ENCODE data around the gene PFN3. TPM values are rescaled to one million over a fixed set of nuclear protein-coding genes. Genes with fewer than 3 reads are reported as not detected.
A peak's percentile ranks its signal among the peaks of the same experiment; 100 is the strongest.

The PFN3 gene
- total RNA-seq, 2 experiments from 2014 or later = not detected

- peak overlapping the region; percentile 5 for H3K4me3 Mint-ChIP-seq
- CTCF ChIA-PET = interaction anchor here (0.9 to 17.6 kb wide), 7 partner anchors 8 to 54 kb away, joined by 3 to 467 read pairs (median 11); partner anchors contain the start of genes F12, GRK6 and PFN3
These were observed 43.9 kb upstream of the PFN3 start for GRCh38 chr5:177444106-177445051.

DNA sequence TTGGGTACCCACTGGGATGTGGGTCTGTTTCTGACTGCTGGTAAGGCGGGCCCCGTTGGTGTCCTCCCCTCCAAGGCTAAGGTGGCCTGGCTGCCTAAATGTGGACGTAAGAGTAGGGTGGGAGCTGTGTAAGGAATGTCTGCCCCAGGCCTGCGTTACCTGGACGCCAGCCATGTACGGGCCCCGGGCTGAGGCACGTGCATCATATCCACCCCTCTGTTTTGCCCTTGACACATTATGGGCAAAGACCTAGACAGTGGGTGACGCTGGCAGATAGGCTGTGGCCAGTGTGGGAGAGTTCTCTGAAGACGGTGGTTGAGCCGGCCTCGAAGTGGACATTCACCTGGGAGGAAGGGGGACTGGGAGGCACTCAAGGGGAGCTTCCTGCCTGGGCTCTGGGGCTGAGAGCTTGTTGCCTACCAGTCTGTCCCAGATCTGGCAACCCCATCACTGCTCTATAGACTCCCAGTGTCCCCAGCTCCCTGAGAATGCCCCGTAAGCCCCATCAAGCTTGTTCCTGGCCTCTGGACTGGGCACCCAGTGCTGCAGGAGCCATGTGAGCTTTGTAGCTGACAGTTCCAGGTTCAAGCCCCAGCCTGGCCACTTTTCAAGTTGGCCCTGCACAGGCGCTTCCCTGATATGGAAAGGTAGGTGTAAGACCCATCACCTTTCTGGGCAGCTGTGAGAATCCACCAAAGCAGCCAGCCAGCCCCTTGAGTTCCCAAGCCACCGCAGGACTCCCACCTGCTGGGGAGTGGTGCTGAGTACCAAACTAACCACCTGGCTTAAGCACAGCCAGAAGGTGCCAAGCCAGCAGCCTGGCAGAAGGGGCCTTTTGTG lies 42.9 kb upstream of the PFN3 start:
- peak overlapping the region; percentile 31 for H3K27ac Mint-ChIP-seq
- POLR2A ChIA-PET = interaction anchor here (0.5 to 20.7 kb wide), 7 partner anchors 12 to 285 kb away, joined by 3 to 654 read pairs (median 82); partner anchors contain the start of genes F12, GRK6, LMAN2 and MXD3
- CTCF ChIA-PET = interaction anchor here (1.1 to 17.6 kb wide), 5 partner anchors 9 to 53 kb away, joined by 4 to 467 read pairs (median 11); partner anchors contain the start of genes F12 and PFN3
- H3K9me3 Mint-ChIP-seq = no peaks in the 10 kb centered on the region
- no peak for DNase-seq
- peaks cover 6% of the 10 kb centered on the region for H3K27me3 Mint-ChIP-seq
- H3K36me3 Mint-ChIP-seq (ENCODE audit: low read depth) = peaks cover 41% of the 10 kb centered on the region
- peaks cover 64% of the 10 kb centered on the region for H3K4me1 Mint-ChIP-seq
- H3K4me3 Mint-ChIP-seq = no peak overlapping the region

More at GRCh38 chr5:177444106-177445051, 43.9 kb upstream of the PFN3 start:
- Mint-ChIP-seq H3K27me3 (peaks cover 10% of the 10 kb centered on the region), H3K36me3 (ENCODE audit: low read depth) (peaks cover 32% of the 10 kb centered on the region), H3K4me1 (peaks cover 63% of the 10 kb centered on the region), H3K27ac (peak overlapping the region; percentile 80), H3K9me3 (no peaks in the 10 kb centered on the region)
- DNase-seq = no peak
- POLR2A ChIA-PET = interaction anchor here (0.5 to 20.7 kb wide), 10 partner anchors 8 to 286 kb away, joined by 3 to 654 read pairs (median 14); partner anchors contain the start of genes F12, GRK6, LMAN2 and MXD3

- no peaks in the 10 kb centered on the region for H3K27me3 Mint-ChIP-seq
- no peak overlapping the region for H3K27ac Mint-ChIP-seq
- DNase-seq = no peak
- CTCF ChIA-PET = interaction anchor here (1.1 to 17.6 kb wide), 2 partner anchors 13 to 36 kb away, joined by 5 to 467 read pairs; partner anchors contain the start of genes F12 and PFN3
- no peak overlapping the region for H3K4me3 Mint-ChIP-seq
- H3K4me1 Mint-ChIP-seq = peaks cover 65% of the 10 kb centered on the region
- no peaks in the 10 kb centered on the region for H3K9me3 Mint-ChIP-seq
- peaks cover 52% of the 10 kb centered on the region for H3K36me3 Mint-ChIP-seq (ENCODE audit: low read depth)
- POLR2A ChIA-PET = interaction anchor here (1.2 to 20.7 kb wide), 5 partner anchors 8 to 51 kb away, joined by 3 to 654 read pairs (median 96); partner anchors contain the start of genes F12, GRK6 and PFN3
These were observed 41.8 kb upstream of the PFN3 start for GRCh38 chr5:177442066-177442826.

- ChIA-PET POLR2A (interaction anchor here (1.2 to 20.7 kb wide), 6 partner anchors 8 to 51 kb away, joined by 3 to 654 read pairs (median 68); partner anchors contain the start of genes F12, GRK6 and PFN3), CTCF (interaction anchor here (0.8 to 17.6 kb wide), 6 partner anchors 10 to 51 kb away, joined by 4 to 467 read pairs (median 4); partner anchors contain the start of genes F12 and PFN3)
- no peak overlapping the region for H3K27ac Mint-ChIP-seq
- no peak overlapping the region for H3K4me3 Mint-ChIP-seq
- no peaks in the 10 kb centered on the region for H3K9me3 Mint-ChIP-seq
- H3K36me3 Mint-ChIP-seq (ENCODE audit: low read depth) = peaks cover 62% of the 10 kb centered on the region
- peaks cover 71% of the 10 kb centered on the region for H3K4me1 Mint-ChIP-seq
- H3K27me3 Mint-ChIP-seq = no peaks in the 10 kb centered on the region
- DNase-seq = no peak
These were observed 40.7 kb upstream of the PFN3 start for GRCh38 chr5:177440990-177441780.

DNA sequence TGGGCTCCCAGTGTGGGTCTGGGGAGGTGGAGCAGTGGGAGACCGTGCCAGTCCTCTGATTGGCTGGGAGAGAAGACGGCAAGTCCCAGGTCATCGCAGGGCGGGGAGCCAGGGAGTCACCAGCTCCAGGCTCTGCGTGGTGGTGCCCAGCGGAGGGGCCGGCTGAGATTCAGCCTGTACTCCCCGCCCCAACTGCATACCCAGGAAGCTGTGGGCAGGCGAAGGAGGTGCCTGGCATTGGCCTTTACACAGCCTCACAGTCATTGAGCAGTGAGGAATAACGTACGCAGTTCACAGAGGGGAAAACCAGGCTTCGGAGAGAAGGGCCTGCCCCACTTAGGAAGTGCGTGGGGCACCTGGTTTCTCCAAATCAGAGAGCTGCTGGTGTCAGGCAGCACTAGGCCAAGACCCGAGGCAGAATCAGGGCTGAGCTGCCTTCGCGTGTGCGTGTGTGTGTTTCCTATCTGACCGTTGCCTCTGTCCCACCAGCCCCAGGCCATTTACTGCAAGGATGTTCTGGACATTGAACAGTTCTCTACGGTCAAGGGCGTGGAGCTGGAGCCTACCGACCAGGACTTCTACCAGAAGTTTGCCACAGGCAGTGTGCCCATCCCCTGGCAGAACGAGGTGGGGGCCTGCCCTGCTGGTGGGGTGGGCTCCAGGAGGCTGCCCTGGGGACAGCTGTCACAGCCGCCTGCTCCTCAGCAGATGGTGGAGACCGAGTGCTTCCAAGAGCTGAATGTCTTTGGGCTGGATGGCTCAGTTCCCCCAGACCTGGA lies 39.9 kb upstream of the PFN3 start:
- Mint-ChIP-seq H3K27me3 (no peaks in the 10 kb centered on the region), H3K4me3 (peak overlapping the region; percentile 0), H3K4me1 (peaks cover 69% of the 10 kb centered on the region), H3K9me3 (no peaks in the 10 kb centered on the region), H3K27ac (peak overlapping the region; percentile 67), H3K36me3 (ENCODE audit: low read depth) (peaks cover 68% of the 10 kb centered on the region)
- POLR2A ChIA-PET = interaction anchor here (1.2 to 20.7 kb wide), 6 partner anchors 8 to 90 kb away, joined by 3 to 654 read pairs (median 68); partner anchors contain the start of genes F12, GRK6 and PFN3
- CTCF ChIA-PET = interaction anchor here (0.8 to 1.6 kb wide), 4 partner anchors 9 to 50 kb away, joined by 4 to 12 read pairs (median 4); no protein-coding TSS in a partner anchor
- no peak for DNase-seq

DNA sequence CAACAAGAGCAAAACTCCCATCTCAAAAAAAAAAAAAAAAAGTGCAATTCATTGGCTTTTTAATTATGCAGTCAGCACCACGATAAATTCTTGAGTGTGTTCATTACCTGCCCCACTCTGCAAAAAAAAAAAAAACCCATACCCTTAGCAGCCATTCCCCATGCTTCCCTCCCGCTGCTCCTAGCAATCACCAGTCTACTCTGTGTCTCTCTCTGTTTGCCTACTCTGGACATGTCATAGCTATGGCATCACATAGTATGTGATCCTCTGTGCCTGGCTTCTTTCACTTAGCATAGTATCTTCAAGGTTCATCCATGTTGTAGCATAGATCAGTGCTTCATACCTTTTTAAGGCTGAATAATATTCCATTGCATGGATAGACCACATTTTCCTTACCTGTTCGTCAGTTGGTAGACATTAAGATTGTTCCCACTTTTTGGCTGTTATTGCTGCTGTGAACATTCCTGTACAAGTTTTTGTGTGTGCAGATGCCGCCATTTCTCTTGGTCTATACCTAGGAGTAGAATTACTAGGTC lies 39.1 kb upstream of the PFN3 start:
- DNase-seq = no peak
- H3K4me1 Mint-ChIP-seq = peaks cover 67% of the 10 kb centered on the region
- peak overlapping the region; percentile 67 for H3K27ac Mint-ChIP-seq
- H3K27me3 Mint-ChIP-seq = no peaks in the 10 kb centered on the region
- no peaks in the 10 kb centered on the region for H3K9me3 Mint-ChIP-seq
- CTCF ChIA-PET = interaction anchor here (1.5 to 2.1 kb wide), 2 partner anchors 16 to 36 kb away, joined by 5 to 17 read pairs; no protein-coding TSS in a partner anchor
- peaks cover 76% of the 10 kb centered on the region for H3K36me3 Mint-ChIP-seq (ENCODE audit: low read depth)
- H3K4me3 Mint-ChIP-seq = no peak overlapping the region
- POLR2A ChIA-PET = interaction anchor here (1.0 to 20.7 kb wide), 8 partner anchors 9 to 127 kb away, joined by 3 to 654 read pairs (median 23); partner anchors contain the start of genes F12, GRK6 and PFN3

DNA sequence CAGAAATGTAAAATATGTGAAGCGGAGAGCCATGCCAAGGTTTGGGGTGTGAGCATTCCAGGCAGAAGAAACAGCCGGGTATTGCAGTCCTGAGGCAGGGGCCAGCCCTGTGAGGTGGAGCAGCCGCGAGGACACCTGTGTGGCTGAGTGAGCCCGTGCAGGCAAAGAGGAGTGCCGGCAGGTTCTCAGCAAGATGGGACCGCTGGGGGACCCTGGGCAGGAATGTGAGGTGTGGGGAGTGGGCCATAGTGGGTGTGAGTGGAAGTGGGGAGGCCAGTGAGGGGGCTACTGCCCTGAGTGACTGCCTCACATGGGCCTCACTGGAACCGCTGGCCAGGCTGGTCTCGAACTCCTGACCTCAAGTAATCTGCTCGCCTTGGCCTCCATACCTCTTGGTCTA lies 38.0 kb upstream of the PFN3 start:
- H3K27ac Mint-ChIP-seq = no peak overlapping the region

GRCh38 chr5:177437623-177438022 lies 37.2 kb upstream of the PFN3 start:
- no peaks in the 10 kb centered on the region for H3K27me3 Mint-ChIP-seq
- H3K36me3 Mint-ChIP-seq (ENCODE audit: low read depth) = peaks cover 89% of the 10 kb centered on the region
- peak overlapping the region; percentile 21 for H3K27ac Mint-ChIP-seq
- peaks cover 73% of the 10 kb centered on the region for H3K4me1 Mint-ChIP-seq
- no peak for DNase-seq
- H3K4me3 Mint-ChIP-seq = no peak overlapping the region
- POLR2A ChIA-PET = interaction anchor here (1.4 to 20.7 kb wide), 5 partner anchors 8 to 47 kb away, joined by 4 to 654 read pairs (median 40); partner anchors contain the start of genes F12, GRK6 and PFN3
- CTCF ChIA-PET = interaction anchor here (0.7 to 2.1 kb wide), 4 partner anchors 8 to 34 kb away, joined by 3 to 17 read pairs (median 5); partner anchors contain the start of gene PRR7
- no peaks in the 10 kb centered on the region for H3K9me3 Mint-ChIP-seq

More for the DNA sequence above, 38.0 kb upstream of the PFN3 start:
- DNase-seq = no peak
- CTCF ChIA-PET = interaction anchor here (1.5 to 2.1 kb wide), 2 partner anchors 17 to 35 kb away, joined by 5 to 17 read pairs; no protein-coding TSS in a partner anchor
- Mint-ChIP-seq H3K9me3 (no peaks in the 10 kb centered on the region), H3K27me3 (no peaks in the 10 kb centered on the region), H3K4me1 (peaks cover 68% of the 10 kb centered on the region), H3K4me3 (no peak overlapping the region), H3K36me3 (ENCODE audit: low read depth) (peaks cover 86% of the 10 kb centered on the region)
- POLR2A ChIA-PET = interaction anchor here (1.0 to 20.7 kb wide), 7 partner anchors 9 to 126 kb away, joined by 3 to 654 read pairs (median 40); partner anchors contain the start of genes F12, GRK6 and PFN3

DNA sequence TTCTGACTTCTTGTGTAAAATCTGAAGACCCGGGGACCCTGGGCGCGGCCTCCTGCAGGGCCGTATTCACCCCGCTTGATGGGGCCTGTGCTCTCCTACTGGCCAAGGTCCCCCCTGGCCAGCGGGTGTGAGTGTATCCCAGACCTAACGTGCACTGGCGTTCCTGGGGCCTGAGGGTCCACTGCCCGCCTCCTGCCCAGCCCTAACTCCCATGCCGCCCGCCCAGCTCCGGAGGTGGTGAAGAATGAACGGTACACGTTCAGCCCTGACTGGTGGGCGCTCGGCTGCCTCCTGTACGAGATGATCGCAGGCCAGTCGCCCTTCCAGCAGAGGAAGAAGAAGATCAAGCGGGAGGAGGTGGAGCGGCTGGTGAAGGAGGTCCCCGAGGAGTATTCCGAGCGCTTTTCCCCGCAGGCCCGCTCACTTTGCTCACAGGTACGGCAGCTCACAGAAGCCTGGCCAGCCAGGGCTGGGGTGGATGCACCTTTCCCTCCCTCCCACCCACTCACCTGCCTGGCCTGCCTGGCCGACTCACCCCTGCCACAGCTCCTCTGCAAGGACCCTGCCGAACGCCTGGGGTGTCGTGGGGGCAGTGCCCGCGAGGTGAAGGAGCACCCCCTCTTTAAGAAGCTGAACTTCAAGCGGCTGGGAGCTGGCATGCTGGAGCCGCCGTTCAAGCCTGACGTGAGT lies 35.5 kb upstream of the PFN3 start:
- Mint-ChIP-seq H3K36me3 (ENCODE audit: low read depth) (peaks cover 91% of the 10 kb centered on the region), H3K4me1 (peaks cover 81% of the 10 kb centered on the region), H3K27me3 (no peaks in the 10 kb centered on the region), H3K4me3 (no peak overlapping the region), H3K9me3 (no peaks in the 10 kb centered on the region), H3K27ac (no peak overlapping the region)
- DNase-seq = no peak
- CTCF ChIA-PET = interaction anchor here (1.0 to 1.7 kb wide), 3 partner anchors 10 to 32 kb away, joined by 3 to 6 read pairs (median 4); partner anchors contain the start of gene PRR7
- POLR2A ChIA-PET = interaction anchor here (2.1 to 20.7 kb wide), 4 partner anchors 7 to 27 kb away, joined by 18 to 654 read pairs (median 206); partner anchors contain the start of genes F12, GRK6 and PFN3
